SK-N-SH treated with all-trans-retinoic acid at 6 μM for 48 hours (cell line): ENCODE measurements around the gene ZBTB17.

ENCODE experiments used
- ARNTL ChIP-seq: fragments of 450-650 bp; formaldehyde crosslinking; IDR thresholded peaks from 2 replicates; pipeline ENCODE4 v1.5.0; 2020; ENCODE audit warnings: low read depth, mild to moderate bottlenecking, moderate library complexity, borderline replicate concordance
- GLIS3 ChIP-seq: fragments of 250-450 bp; sonication (Bioruptor Pico); IDR thresholded peaks from 2 replicates; pipeline ENCODE4 v1.5.0; 2020; ENCODE audit warnings: mild to moderate bottlenecking, moderate library complexity
- PATZ1 ChIP-seq: fragments of 250-450 bp; sonication (Bioruptor Pico); IDR thresholded peaks from 2 replicates; pipeline ENCODE4 v1.8.0; 2020; ENCODE audit warnings: mild to moderate bottlenecking, moderate library complexity, borderline replicate concordance
- SNAI2 ChIP-seq: fragments of 250-450 bp; sonication (Bioruptor Pico); IDR thresholded peaks from 2 replicates; pipeline ENCODE4 v1.5.0; 2020; ENCODE audit warnings: mild to moderate bottlenecking, moderate library complexity
- TCF4 ChIP-seq: fragments of 250-450 bp; sonication (Bioruptor Pico); IDR thresholded peaks from 2 replicates; pipeline ENCODE4 v1.8.0; 2021; ENCODE audit warnings: mild to moderate bottlenecking, moderate library complexity, borderline replicate concordance
- ZFP3 ChIP-seq: fragments of 250-450 bp; sonication (Bioruptor Pico); IDR thresholded peaks from 2 replicates; pipeline ENCODE4 v1.5.0; 2020; ENCODE audit warnings: mild to moderate bottlenecking, moderate library complexity
- ZNF565 ChIP-seq: fragments of 450-650 bp; formaldehyde crosslinking; conservative IDR thresholded peaks from 2 replicates; pipeline ENCODE4 v1.5.0; 2020; ENCODE audit warnings: low read depth, mild to moderate bottlenecking, moderate library complexity
- TF ChIP-seq, protein P1 (sequence below): fragments of 250-450 bp; sonication (Bioruptor Pico); IDR thresholded peaks from 2 replicates; pipeline ENCODE4 v1.5.1; 2020; ENCODE audit warnings: low read depth, mild to moderate bottlenecking, moderate library complexity

DNA sequence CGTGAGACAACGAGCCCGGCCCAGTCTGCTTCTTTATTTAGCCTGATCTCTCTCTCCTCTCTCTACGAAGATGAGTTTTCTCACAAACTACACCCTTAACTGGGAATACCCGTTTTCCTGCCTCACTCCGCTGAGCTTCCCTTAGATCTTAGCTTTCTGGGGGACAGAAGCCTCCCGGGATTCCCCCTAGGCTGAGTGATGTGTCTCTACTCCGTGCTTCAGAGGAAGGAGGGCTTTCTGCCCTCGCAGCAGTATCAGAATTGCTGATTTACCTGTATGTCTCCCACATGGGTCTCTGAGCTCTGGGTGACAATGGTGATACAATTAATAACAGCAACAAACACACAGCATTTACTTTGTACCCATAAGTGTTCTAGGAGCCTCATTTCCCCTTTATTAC, 1.0 kb downstream of the ZBTB17 start:
- TF ChIP-seq GLIS3 (CRISPR knock-in tag), result no peak
- no peak for TF ChIP-seq PATZ1 (CRISPR knock-in tag)
- TF ChIP-seq ZFP3 (CRISPR knock-in tag), result no peak
- no peak for TF ChIP-seq SNAI2 (CRISPR knock-in tag)
- no peak for TF ChIP-seq ZNF565 (CRISPR knock-in tag)
- no peak for TF ChIP-seq TCF4 (CRISPR knock-in tag)
- TF ChIP-seq, protein P1, sequence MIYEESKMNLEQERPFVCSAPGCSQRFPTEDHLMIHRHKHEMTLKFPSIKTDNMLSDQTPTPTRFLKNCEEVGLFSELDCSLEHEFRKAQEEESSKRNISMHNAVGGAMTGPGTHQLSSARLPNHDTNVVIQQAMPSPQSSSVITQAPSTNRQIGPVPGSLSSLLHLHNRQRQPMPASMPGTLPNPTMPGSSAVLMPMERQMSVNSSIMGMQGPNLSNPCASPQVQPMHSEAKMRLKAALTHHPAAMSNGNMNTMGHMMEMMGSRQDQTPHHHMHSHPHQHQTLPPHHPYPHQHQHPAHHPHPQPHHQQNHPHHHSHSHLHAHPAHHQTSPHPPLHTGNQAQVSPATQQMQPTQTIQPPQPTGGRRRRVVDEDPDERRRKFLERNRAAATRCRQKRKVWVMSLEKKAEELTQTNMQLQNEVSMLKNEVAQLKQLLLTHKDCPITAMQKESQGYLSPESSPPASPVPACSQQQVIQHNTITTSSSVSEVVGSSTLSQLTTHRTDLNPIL (CRISPR knock-in tag), result no peak
- no peak for TF ChIP-seq ARNTL (CRISPR knock-in tag)
